Activated CD8-positive, alpha-beta memory T cell treated with anti-CD3 and anti-CD28 coated beads, Interleukin-2, amount 50 U/mL, for 24 hours (primary cell): Measurements from ENCODE around the gene STIMATE.

Experiments used
- DNase-seq: peaks from one replicate; pipeline ENCODE4 v3.0.0-alpha.2; 2020; ENCODE audit errors: extremely low read depth

Gene STIMATE

DNA sequence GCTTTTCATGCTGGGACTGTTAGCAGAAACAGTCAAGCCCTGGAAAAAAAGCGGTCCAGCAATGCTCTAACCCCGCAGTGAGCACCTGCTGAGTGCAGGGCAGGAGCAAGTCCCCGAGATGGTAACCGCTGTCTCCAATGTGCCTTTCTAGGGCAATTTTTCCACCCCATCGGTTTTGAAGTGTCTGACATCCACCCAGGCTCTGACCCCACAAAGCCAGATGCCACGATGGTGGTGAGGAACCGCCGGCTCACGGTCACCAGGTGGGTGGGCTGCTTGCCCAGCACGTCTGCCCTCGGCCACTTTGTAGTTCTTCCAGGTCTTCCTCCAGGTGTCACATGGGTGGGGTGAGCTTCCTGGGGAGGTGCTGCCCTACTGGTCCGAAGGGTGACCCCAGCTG is 106.0 kb downstream of the STIMATE start:
- no peak for DNase-seq

DNA sequence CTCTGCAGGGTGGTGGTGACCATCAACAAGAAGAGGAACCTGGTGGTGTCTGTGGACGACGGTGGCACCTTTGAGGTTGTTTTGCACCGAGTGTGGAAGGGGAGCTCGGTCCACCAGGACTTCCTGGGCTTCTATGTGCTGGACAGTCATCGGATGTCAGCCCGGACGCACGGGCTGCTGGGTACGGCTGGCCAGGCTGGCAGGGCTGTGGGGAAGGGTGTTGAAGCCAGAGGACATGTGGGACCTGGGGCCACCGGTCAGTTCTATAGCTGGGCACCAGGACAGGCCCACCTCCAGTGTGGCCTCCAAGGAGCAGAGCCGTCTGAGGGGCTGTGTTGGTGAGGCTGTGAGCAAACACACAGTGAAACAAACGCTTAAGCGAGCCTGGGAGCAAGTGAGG is 106.6 kb downstream of the STIMATE start:
- no peak for DNase-seq

DNA sequence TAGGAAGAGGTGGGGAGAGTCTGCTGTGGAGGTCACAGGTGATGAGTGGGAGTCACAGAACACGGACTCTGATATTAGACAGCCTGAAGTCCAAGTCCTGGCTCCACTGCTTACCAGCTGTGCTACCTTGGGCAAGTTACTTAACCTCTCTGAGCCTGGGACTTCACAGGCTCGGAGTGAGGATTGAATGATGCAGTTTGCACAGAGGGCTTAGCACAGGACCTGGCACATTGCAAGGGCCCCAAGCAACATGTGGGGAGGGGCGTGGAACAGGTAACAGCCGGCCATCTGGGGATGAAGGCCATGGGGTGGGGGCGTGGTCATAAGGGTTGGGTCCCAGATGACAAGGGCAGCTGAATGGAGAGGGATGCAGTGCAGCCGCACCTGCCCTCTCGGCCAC is 107.0 kb downstream of the STIMATE start:
- DNase-seq = no peak

DNA sequence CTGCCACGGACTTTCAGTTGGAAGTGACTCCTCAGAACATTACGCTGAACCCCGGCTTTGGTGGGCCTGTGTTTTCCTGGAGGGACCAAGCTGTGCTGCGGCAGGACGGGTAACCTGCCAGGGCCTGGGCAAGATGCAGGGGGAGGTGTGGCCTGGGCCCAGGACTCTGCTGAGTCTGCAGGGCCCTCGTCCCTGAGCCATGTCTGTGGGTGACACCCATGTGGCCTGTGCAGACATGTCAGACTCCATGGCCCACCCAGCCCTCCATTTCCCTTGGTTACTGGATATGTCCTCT is 107.7 kb downstream of the STIMATE start:
- no peak for DNase-seq

DNA sequence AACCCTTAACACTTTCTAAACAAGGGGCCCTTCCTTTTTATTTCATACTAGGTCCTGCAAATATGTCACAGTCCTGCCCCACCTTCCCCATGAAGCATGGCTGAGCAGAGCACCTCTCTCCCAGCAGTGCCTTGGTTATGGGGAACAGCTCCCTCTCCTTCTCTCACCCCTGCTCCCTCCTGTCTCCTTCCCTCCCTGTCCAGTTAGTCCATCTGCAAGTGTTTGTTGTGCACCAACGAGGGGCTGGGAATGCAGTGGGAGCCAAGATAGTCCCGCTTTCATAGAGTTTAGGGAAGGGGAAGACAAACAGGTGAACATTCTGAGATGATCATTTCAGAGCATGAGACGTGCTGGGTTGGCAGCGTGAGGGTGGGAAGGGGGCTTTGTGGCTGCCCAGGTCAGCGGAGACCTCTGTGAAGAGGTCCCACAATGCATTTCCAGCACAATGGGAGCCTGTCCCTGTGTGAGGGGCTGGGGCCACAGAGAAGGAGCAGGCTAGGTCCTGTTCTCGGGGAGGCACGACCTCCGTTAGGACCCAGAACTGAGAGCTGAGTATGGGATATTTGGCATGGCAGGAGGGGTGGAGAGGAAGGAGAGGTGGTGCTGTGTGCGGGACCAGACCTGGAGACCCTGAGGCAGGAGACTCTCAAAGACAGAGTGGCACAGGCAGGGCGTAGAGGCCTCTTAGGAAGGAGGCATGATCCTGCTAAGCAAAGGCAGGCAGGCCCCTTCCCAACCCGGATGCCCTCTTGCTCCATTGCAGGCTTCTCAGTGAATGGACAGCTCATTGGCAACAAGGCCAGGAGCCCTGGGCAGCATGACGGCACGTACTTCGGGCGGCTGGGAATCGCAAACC is 108.2 kb downstream of the STIMATE start:
- no peak for DNase-seq

DNA sequence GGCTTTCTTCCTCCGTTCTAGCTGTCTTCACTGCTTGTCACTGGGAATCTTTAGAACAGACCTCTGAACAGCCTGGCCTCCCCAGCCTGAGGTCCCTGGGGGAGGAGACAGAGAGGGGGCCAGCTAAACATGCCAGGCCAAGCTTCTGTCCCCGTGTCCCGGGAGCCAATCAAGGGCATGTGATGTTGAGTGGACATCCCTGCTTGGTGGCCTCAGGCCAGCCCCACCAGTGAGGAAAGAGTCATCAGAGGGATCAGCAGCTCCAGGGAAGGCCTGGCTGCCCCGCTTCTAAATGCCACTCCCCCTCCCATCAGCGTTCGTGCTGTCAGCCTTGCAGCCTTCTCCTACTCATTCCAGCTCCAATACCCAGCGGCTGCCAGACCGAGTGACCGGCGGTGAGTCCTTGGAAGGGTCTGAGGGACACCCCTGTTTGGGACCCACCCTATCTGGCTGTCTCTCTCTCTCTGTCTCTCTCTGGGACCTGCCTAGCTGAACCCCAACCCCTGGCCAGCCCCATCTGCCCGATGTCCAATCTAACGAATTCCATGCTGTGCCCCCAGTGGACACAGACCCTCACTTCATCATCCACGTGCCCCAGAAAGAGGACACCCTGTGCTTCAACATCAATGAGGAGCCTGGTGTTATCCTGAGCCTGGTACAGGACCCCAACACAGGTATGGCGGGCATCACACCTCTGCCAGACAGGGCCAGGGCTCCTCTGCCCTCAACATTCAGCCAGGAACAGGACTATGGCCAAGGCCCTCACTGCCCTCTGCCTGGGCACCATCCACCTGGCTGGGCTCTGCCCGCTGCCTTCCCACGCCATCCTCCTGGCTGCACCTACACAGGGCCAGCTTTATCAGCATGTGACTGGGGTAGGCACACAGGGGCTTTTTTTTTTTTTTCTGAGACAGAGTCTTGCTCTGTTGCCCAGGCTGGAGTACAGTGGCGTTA is 109.4 kb downstream of the STIMATE start:
- DNase-seq = no peak

DNA sequence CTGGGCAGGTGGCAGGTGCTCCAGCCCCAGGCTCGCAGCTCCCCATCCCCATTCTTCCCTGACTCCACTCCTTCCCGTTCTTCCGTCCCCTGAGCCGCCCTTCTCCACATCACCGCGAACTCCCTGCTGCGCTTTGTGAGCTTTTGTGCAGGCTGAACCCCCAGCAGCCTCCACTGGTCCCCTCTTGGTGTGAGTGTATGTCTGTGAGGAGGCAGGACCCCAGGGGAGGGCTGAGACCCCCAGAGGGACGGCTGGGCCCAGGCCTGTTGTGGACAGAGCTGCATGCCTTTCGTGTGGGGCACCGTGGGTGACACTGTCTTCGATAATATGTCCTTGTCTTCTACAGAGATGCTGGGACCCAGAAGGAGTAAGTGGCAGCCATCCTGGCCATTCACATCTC is 110.1 kb downstream of the STIMATE start:
- no peak for DNase-seq
